GM18907 (cell line): ENCODE results near the gene CYP2C8.
"Not testable (repeated sequence)": the region's sequence is repeated elsewhere in the genome, so short reads cannot be mapped to it uniquely, and the experiment has no call there.

Experiments used
- ATAC-seq: cut with Tn5 transposase; IDR thresholded peaks from one replicate; pipeline ENCODE4 v1.9.1; 2021; ENCODE audit warnings: mild to moderate bottlenecking, moderate library complexity; ENCODE audit not compliant: unreplicated experiment

Gene CYP2C8

DNA sequence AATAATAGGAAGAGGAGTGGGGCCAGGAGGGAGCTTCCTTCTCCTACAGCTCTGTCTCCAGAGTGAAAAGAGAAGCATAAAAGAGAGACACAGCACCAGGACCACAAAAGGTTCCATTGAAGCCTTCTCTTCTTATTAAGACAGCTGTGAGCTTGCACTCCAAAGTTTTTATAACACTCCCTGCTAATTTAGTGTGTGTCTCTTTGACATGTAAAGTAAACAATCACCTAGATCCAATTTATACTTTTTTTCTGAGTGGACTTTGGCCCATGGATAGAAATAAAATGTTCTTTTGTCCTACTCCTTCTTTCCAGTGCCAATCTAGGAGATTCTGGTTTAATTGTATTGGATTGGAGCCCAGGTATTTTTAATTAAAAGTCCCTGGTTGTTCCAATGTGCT, at the start of gene CYP2C8:
Gene CYP2C8, minus strand, starts transcription at position 212 of the 400 bp plus-strand sequence. Its CDS starts 95 bp downstream, at position 117.
- ATAC-seq: no peak

GRCh38 chr10:95116869-95117269, 47.6 kb upstream of the CYP2C8 start:
- no peak for ATAC-seq

DNA sequence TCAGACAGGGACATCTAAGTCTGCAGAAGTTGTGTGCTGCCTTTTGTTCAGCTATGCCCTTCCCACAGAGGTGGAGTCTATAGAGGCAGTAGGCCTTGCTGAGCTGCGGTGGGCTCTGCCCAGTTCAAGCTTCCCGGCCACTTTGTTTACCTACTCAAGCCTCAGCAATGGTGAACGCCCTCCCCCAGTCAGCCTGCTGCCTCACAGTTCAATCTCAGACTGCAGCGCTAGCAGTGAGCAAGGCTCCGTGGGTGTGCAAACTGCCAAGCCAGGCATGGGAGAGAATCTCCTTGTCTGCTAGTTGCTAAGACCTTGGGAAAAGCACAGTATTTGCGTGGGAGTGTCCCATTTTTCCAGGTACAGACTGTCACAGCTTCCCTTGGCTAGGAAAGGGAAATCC, 41.5 kb upstream of the CYP2C8 start:
- not testable (repeated sequence) for ATAC-seq

- no peak for ATAC-seq
Observed at GRCh38 chr10:95097805-95098204, 28.5 kb upstream of the CYP2C8 start.

- no peak for ATAC-seq
Observed at GRCh38 chr10:95096143-95096542, 26.8 kb upstream of the CYP2C8 start.

GRCh38 chr10:95079626-95080025, 10.3 kb upstream of the CYP2C8 start:
- not testable (repeated sequence) for ATAC-seq

GRCh38 chr10:95077556-95077955, 8.3 kb upstream of the CYP2C8 start:
- no peak for ATAC-seq

- no peak for ATAC-seq
Observed at GRCh38 chr10:95071107-95071660, 1.9 kb upstream of the CYP2C8 start.

GRCh38 chr10:95064125-95064524, 5.2 kb downstream of the CYP2C8 start:
- not testable (repeated sequence) for ATAC-seq

GRCh38 chr10:95056744-95057363, 12.4 kb downstream of the CYP2C8 start:
- no peak for ATAC-seq

DNA sequence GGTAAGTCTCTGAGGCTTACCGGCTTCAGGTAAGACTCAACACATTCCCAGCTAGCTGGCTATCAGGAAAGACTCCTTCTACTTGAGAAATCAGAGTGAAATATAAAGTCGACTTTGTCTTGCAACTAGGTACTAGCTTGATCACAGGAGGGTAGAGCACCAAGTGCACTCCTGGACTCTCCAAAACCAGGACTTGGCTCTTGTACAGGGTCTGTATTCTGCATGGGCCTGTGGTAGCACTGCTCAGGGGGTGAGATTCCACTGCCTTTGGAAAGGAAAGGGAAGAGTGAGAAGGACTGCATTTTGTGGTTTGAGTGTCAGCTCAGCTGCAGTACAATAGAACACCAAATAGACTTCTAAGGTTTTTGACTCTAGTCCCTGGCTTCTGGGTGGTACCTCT, 19.4 kb downstream of the CYP2C8 start:
- no peak for ATAC-seq

DNA sequence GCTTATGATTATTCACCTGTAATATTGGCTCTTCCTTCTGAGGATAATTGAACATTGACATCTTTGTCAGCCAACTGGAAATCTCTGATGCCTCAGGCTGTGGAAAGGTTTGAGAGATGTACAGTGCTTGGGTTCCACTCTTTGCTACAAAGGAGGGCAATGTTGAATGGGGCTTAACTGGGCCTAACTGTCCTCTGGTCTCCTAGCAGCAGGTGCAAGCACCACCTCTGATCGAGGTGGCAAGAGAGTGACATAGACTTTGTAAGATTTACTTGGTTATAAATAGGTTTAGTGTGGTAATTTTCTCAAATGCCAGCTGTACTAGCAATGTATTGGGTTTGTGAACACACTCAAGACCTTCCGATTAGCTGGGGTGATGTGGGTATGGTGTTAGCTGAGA, 21.1 kb downstream of the CYP2C8 start:
- no peak for ATAC-seq

GRCh38 chr10:95039281-95039680, 30.0 kb downstream of the CYP2C8 start:
- ATAC-seq: no peak

- no peak for ATAC-seq
Observed at GRCh38 chr10:95035332-95036295, 33.7 kb downstream of the CYP2C8 start.

DNA sequence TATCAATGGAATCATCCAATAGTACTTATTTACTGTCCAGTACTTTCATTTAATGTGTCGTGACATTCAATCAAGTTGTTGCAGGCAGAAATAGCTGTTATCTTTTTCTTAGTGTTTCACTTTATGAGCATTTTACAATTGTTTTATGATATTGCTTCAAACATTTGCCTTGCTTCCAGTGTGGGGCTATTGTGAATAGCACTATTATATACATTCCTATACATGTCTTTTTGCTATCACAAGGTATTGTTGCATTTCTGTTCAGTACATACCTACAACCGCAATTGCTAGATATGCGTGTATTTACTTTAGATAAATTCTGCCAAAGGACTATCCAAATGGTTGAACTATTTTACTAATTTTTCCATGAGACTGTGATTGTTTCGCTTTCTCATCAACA, 34.9 kb downstream of the CYP2C8 start:
- no peak for ATAC-seq

DNA sequence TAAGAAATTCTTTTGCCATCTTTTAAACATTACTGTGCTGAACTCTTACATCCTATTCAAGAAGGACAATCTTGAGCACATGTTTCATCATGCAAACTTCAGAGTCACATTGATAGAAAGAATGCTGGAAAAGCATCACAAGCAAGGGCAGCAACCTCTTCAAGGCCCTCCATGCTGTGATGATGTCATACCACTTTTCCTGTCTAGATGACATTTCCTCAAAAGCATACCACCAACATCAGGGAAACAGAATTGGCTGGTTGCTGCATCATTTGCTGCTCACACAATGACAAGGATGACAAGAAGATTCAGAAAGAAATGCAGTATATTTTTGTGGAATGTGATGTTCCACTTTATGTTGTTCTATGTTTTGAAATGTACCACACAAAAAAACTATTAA, 37.6 kb downstream of the CYP2C8 start:
- ATAC-seq: no peak

GRCh38 chr10:95026461-95026860, 42.8 kb downstream of the CYP2C8 start:
- no peak for ATAC-seq

DNA sequence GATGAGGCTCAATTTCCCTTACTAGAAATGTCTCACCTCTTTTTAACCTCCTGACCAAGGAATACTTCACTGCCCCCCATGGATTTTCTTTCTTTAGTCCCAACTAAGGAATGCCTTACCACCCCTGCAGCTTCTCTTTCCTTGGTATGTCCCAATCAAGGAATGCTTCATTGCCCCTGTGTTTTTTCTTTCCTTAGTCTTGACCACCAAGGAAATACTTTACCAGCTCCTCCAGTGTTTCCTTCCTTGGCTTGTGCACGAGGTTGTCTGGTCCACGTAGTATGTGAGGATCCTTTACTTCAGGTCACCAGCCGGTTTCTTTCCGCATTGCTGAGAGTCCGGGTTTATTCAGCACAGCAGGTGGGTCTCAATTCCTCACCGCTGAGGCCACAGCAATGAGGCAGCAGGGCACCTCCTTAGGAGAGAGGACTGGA, 71.5 kb downstream of the CYP2C8 start:
- no peak for ATAC-seq

- ATAC-seq: no peak
Observed at GRCh38 chr10:94992811-94993210, 76.5 kb downstream of the CYP2C8 start.

- ATAC-seq: no peak
Observed at GRCh38 chr10:94991243-94991888, 77.9 kb downstream of the CYP2C8 start.

GRCh38 chr10:94989192-94989591, 80.1 kb downstream of the CYP2C8 start:
- ATAC-seq: no peak
